ENCODE measurements around the gene MAP3K2.

The MAP3K2 gene

DNA sequence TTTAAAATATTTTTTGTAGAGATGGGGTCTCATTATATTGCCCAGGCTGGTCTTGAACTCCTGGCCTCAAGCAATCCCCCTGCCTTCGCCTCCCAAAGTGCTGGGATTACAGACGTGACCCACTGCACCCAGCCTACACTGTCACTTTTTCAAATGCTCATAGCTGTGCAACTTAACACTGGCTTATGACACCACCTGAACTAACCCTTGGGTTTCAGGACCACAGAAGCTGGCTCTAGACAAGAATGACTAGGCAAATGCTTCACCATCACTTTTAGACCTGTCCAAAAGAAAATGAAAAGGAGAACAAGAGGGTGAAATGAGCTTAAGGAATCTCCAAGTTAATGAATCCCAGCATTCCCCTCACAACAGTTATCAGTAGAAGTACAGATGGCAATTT lies 107.1 kb downstream of the MAP3K2 start:
- no peak for DNase-seq

DNA sequence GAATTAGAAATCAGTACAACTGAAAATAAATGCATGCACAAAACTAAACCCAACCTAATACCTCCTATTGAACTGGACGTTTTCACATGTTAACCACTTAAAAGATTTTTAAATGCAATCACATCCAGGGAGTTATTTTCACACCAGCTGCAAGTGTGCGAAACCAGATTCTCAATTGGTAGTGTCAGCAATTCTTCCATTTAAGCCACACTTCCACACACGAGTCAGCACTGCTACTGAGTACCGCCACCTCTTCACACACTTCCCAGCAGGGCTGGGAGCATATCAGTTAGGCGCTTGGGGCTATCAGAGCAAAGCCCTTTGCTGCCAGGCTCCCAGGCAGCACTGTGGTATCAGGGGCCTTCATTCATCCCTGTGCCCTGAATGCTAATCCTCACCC lies 108.0 kb downstream of the MAP3K2 start:
- no peak for DNase-seq

- DNase-seq, result no peak
Measured at GRCh38 chr2:127278959-127279358, 108.8 kb downstream of the MAP3K2 start.

DNA sequence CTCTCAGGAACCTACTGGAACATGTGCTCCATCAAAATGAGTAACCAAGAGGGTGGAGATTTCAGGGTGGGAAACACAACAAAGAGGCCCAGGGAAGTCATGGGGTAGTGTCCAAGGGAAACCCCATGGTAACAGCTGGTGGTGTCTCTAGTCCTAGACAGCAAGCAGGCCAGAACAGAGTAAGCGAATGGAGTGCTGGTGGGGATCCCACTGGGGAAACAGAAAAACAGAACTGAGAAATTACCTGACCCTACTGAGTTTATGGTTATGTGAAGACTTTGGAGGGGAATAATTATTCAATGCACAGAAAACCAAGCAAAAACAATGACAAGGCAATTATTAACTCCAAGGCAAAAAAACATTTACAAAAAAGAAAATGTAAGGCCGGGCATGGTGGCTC lies 110.7 kb downstream of the MAP3K2 start:
- DNase-seq, result no peak

DNA sequence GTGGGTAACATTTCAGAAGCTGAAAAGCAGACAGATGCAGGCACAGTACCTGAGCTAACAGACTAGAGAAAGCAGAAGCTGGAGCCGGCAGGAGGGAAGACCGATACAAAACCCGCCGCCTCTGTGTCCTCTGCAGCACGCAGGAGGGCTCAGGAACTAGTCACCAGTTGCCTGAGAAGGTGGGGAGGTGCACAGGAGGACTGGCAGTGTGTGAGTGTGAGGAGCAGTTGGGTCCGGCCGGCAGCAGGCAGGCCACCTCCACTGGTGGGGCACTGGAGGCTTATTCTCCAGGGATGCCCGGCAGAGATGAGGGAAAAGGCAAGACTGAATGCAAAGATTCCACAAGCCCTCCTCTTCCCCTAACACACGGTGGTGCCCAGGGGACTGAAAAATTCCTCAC lies 112.0 kb downstream of the MAP3K2 start:
- DNase-seq, result no peak

- DNase-seq, result no peak
Measured at GRCh38 chr2:127275356-127275755, 112.4 kb downstream of the MAP3K2 start.

DNA sequence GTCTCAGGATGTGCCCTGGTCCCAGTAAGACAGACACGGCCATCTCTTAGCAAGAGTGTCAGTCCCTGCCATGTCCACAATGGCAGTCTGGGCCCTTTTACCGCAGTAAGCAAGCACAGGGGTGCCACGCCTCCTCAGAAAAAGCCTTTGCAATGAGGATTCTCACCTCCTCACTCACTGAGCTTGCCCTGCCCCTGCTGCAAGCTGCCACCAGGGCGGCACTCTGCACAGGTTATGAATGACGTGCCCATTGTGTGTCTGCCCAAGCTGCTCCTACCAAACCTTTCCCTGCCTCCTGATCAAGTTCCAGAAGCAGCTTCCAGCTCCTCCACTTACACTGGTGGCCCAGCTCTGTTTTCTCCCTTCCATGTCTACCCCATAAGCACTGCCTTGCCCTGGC lies 117.1 kb downstream of the MAP3K2 start:
- no peak for DNase-seq

GRCh38 chr2:127261804-127262406 lies 125.9 kb downstream of the MAP3K2 start:
- DNase-seq, result no peak

- no peak for DNase-seq
Measured at GRCh38 chr2:127259355-127259754, 128.4 kb downstream of the MAP3K2 start.

GRCh38 chr2:127256866-127257265 lies 130.9 kb downstream of the MAP3K2 start:
- no peak for DNase-seq

- DNase-seq, result no peak
Measured at GRCh38 chr2:127256381-127256780, 131.4 kb downstream of the MAP3K2 start.

GRCh38 chr2:127255721-127256120 lies 132.1 kb downstream of the MAP3K2 start:
- DNase-seq, result no peak

GRCh38 chr2:127255146-127255545 lies 132.6 kb downstream of the MAP3K2 start:
- no peak for DNase-seq

DNA sequence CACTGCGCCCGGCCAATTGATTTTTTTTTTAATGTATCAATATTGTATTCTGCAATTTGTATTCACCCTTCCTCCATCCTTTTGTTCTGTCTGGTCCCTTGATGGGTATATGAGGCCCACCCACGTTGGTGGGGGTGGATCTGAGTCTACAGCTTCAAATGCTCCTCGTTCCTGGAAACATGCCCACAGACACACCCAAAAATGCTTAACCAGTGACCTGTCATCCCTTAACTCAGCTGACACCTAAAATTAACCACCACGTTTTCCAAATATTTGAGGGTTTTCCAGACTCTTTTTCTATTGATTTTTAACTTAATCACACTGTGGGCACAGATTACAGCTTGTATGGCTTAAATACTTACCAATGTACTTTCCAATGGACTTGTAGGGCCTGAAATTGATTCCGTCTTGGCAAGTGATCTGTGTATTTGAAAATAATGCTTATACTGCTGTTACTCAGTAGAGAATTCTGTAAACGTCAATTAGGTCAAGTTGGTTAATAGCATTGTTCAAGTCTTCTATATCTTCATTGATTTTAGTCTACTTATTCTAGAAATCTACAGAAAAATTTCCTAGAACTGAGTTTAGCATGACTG lies 133.3 kb downstream of the MAP3K2 start:
- DNase-seq, result no peak
